CD14-positive monocyte (primary cell): ENCODE measurements around the gene FKBP2. TPM values are rescaled to one million over a fixed set of nuclear protein-coding genes. Genes with fewer than 3 reads are reported as not detected.

ENCODE experiments used
- DNase-seq, 3 donors: peaks; one replicate each; pipeline ENCODE4 v3.0.0-alpha.2; 2011 to 2022
- H2AFZ ChIP-seq: 2 replicates; pipeline ENCODE4 v1.6.0; 2012; ENCODE audit warnings: mild to moderate bottlenecking, low read depth, low read length, inconsistent platforms; ENCODE audit not compliant: insufficient read depth, poor library complexity, severe bottlenecking
- H3K27ac ChIP-seq, 2 donors: 1 replicate in 1 of 2; 2 replicates in 1 of 2; pipeline ENCODE4 v1.5.1; 2012 to 2013; ENCODE audit warnings: low read length in 2 of 2, control low read depth in 1 of 2, inconsistent platforms in 1 of 2, low read depth in 1 of 2, mild to moderate bottlenecking in 1 of 2
- H3K27me3 ChIP-seq, 2 donors: one replicate each; pipeline versions ENCODE4 v1.6.0 to v1.6.1; 2011 to 2013; ENCODE audit warnings: low read length in 2 of 2; ENCODE audit not compliant: control insufficient read depth in 2 of 2, insufficient read depth in 2 of 2
- H3K36me3 ChIP-seq, 2 donors: replicated peaks in 1 of 2; 1 replicate in 1 of 2; 2 replicates in 1 of 2; pipeline versions ENCODE4 v1.5.1 to v1.6.1; 2012 to 2013; ENCODE audit warnings: low read length in 2 of 2, control low read depth in 1 of 2, inconsistent platforms in 1 of 2, mild to moderate bottlenecking in 1 of 2; ENCODE audit not compliant: insufficient read depth in 2 of 2, control insufficient read depth in 1 of 2
- H3K4me1 ChIP-seq, 2 donors: 1 replicate in 1 of 2; 2 replicates in 1 of 2; pipeline versions ENCODE4 v1.5.1 to v1.6.1; 2012 to 2013; ENCODE audit warnings: low read length in 2 of 2, control low read depth in 1 of 2, inconsistent platforms in 1 of 2, mild to moderate bottlenecking in 1 of 2, moderate library complexity in 1 of 2; ENCODE audit not compliant: insufficient read depth in 2 of 2, control insufficient read depth in 1 of 2
- H3K4me2 ChIP-seq: replicated peaks from 2 replicates; pipeline ENCODE3; 2012; ENCODE audit warnings: low read length, moderate library complexity, mild to moderate bottlenecking; ENCODE audit not compliant: poor library complexity, severe bottlenecking; ENCODE audit errors: extremely low read depth
- H3K4me3 ChIP-seq, 3 experiments: fragments of 200-600 bp in 1 of 3; sonication (generic) in 1 of 3; replicated peaks in 1 of 3; 1 replicate in 2 of 3; 2 replicates in 1 of 3; pipeline ENCODE4 v1.5.1; 2011 to 2013; ENCODE audit warnings: low read length in 3 of 3, mild to moderate bottlenecking in 3 of 3, control low read depth in 2 of 3, low read depth in 2 of 3, inconsistent platforms in 1 of 3, moderate library complexity in 1 of 3
- H3K79me2 ChIP-seq: 2 replicates; pipeline ENCODE4 v1.6.0; 2012; ENCODE audit warnings: mild to moderate bottlenecking, control low read depth, inconsistent platforms, low read length, moderate library complexity; ENCODE audit not compliant: insufficient read depth
- H3K9ac ChIP-seq: 2 replicates; pipeline ENCODE4 v1.6.0; 2017; ENCODE audit warnings: low read length, mild to moderate bottlenecking; ENCODE audit not compliant: insufficient read depth, poor library complexity, severe bottlenecking
- H3K9me3 ChIP-seq, 2 donors: replicated peaks in 1 of 2; 1 replicate in 1 of 2; 2 replicates in 1 of 2; pipeline versions ENCODE4 v1.5.1 to v1.6.1; 2012 to 2013; ENCODE audit warnings: low read length in 2 of 2, control low read depth in 1 of 2; ENCODE audit not compliant: control insufficient read depth in 1 of 2, insufficient read depth in 1 of 2
- H4K20me1 ChIP-seq: 2 replicates; pipeline ENCODE4 v1.6.0; 2012; ENCODE audit warnings: mild to moderate bottlenecking, low read length, control low read depth, moderate library complexity; ENCODE audit not compliant: insufficient read depth
- H3K27ac Mint-ChIP-seq, 7 donors: one replicate each; pipeline ENCODE4 v1.8.0; 2020; ENCODE audit warnings: mild to moderate bottlenecking in 7 of 7, mixed read lengths in 7 of 7, moderate library complexity in 6 of 7, inconsistent platforms in 2 of 7
- H3K27me3 Mint-ChIP-seq, 3 donors: one replicate each; pipeline ENCODE4 v1.8.0; 2021 to 2022; ENCODE audit warnings: low read depth in 3 of 3, mild to moderate bottlenecking in 3 of 3, mixed read lengths in 3 of 3, moderate library complexity in 3 of 3, inconsistent platforms in 1 of 3
- H3K36me3 Mint-ChIP-seq, 2 donors: one replicate each; pipeline ENCODE4 v1.8.0; 2020; ENCODE audit warnings: mixed read lengths in 2 of 2, inconsistent platforms in 1 of 2, mild to moderate bottlenecking in 1 of 2
- H3K4me1 Mint-ChIP-seq: one replicate; pipeline ENCODE4 v1.8.0; 2020; ENCODE audit warnings: mild to moderate bottlenecking, mixed read lengths
- H3K4me3 Mint-ChIP-seq, 2 donors: one replicate each; pipeline ENCODE4 v1.8.0; 2020; ENCODE audit warnings: mild to moderate bottlenecking in 2 of 2, mixed read lengths in 2 of 2, moderate library complexity in 1 of 2
- H3K9me3 Mint-ChIP-seq, 7 donors: one replicate each; pipeline ENCODE4 v1.8.0; 2020 to 2022; ENCODE audit warnings: mixed read lengths in 7 of 7, mild to moderate bottlenecking in 6 of 7, moderate library complexity in 6 of 7, inconsistent platforms in 2 of 7
- CTCF ChIP-seq: fragments of 200-600 bp; IDR thresholded peaks from one replicate; pipeline ENCODE4 v1.8.0; 2022; ENCODE audit warnings: antibody characterized with exemption, mild to moderate bottlenecking
- WGBS: methylation state at CpG from one replicate; pipeline ENCODE4 v1.1.5; 2013; ENCODE audit warnings: missing lambda C conversion rate; ENCODE audit not compliant: insufficient coverage; 5-methylcytosine and 5-hydroxymethylcytosine counted together
- intact Hi-C, 2 donors: fragments of 100-400 bp; cut with micrococcal nuclease; formaldehyde crosslinking; loops; one replicate each; pipeline versions ENCODE4 v1.15.0 to v1.15.1; 2023
- polyA plus RNA-seq, 3 donors: library from polyadenylated mRNA; depleted of rRNA in 1 of 3; unstranded in 2 of 3; stranded (reverse) in 1 of 3; fragments of 300-500 nt in 2 of 3; fragments of >200 nt in 1 of 3; fragmentation: Illumina TruSeq in 2 of 3; gene quantifications; 1 replicate in 2 of 3; 2 replicates in 1 of 3; pipeline ENCODE4 v1.2.3, GENCODE V29; 2012 to 2021

Gene FKBP2
- polyA plus RNA-seq, 3 donors = 38.9 to 80.7 (median 71.1) TPM

- Mint-ChIP-seq H3K4me3 (peak overlapping the region in 1 of 2 donors; percentile 54), H3K36me3 (peaks cover 68 to 93% of the 10 kb centered on the region in 2 donors), H3K27ac (peak overlapping the region in 4 of 7 donors; percentile 10 to 59 (median 17)), H3K27me3 (peaks cover 0 to 1% (median 0%) of the 10 kb centered on the region in 3 donors), H3K9me3 (peaks cover 0 to 4% (median 0%) of the 10 kb centered on the region in 7 donors), H3K4me1 (no peaks in the 10 kb centered on the region)
- Histone ChIP-seq H3K4me3 (no peak overlapping the region), H4K20me1 (peaks cover 8% of the 10 kb centered on the region), H2AFZ (no peak overlapping the region), H3K9ac (no peak overlapping the region), H3K4me1 (no peaks in the 10 kb centered on the region), H3K27me3 (no peaks in the 10 kb centered on the region), H3K36me3 (peaks cover 92 to 96% of the 10 kb centered on the region in 2 donors), H3K4me2 (no peak overlapping the region), H3K79me2 (no peaks in the 10 kb centered on the region), H3K27ac (no peak overlapping the region), H3K9me3 (no peaks in the 10 kb centered on the region)
- TF ChIP-seq CTCF = no peak
- intact Hi-C loops = no loop called here
- 95% methylated on average over 2 of the region's 4 CpGs for WGBS
- peak in 1 of 3 donors; percentile 66 for DNase-seq
Observed at GRCh38 chr11:64259533-64260067, 18.7 kb downstream of the FKBP2 start.

GRCh38 chr11:64260147-64260708, 19.3 kb downstream of the FKBP2 start:
- peaks cover 7% of the 10 kb centered on the region for H4K20me1 ChIP-seq
- H3K9ac ChIP-seq = no peak overlapping the region
- no peak overlapping the region for H3K27ac ChIP-seq
- no peaks in the 10 kb centered on the region for H3K4me1 ChIP-seq
- H3K27me3 ChIP-seq = no peaks in the 10 kb centered on the region
- DNase-seq = no peak
- no peaks in the 10 kb centered on the region for H3K79me2 ChIP-seq
- intact Hi-C loops = no loop called here
- Mint-ChIP-seq H3K27me3 (peaks cover 0 to 1% (median 0%) of the 10 kb centered on the region in 3 donors), H3K9me3 (peaks cover 0 to 4% (median 0%) of the 10 kb centered on the region in 7 donors), H3K4me3 (peak overlapping the region in 1 of 2 donors; percentile 54), H3K36me3 (peaks cover 63 to 89% of the 10 kb centered on the region in 2 donors), H3K4me1 (no peaks in the 10 kb centered on the region), H3K27ac (peak overlapping the region in 4 of 7 donors; percentile 10 to 66 (median 59))
- peaks cover 91 to 95% of the 10 kb centered on the region in 2 donors for H3K36me3 ChIP-seq
- H3K9me3 ChIP-seq = no peaks in the 10 kb centered on the region
- no peak for TF ChIP-seq CTCF
- H3K4me2 ChIP-seq = no peak overlapping the region
- 100% methylated on average over 3 of the region's 6 CpGs for WGBS
- H3K4me3 ChIP-seq = no peak overlapping the region
- no peak overlapping the region for H2AFZ ChIP-seq
